GM18508 (cell line): ENCODE data around the gene SCAF11.
"Not testable (repeated sequence)": the region's sequence is repeated elsewhere in the genome, so short reads cannot be mapped to it uniquely, and the experiment has no call there.

Source experiments
- ATAC-seq: cut with Tn5 transposase; IDR thresholded peaks from one replicate; pipeline ENCODE4 v1.9.1; 2021; ENCODE audit warnings: moderate number of reproducible peaks; ENCODE audit not compliant: insufficient read depth, unreplicated experiment

Gene SCAF11, protein sequence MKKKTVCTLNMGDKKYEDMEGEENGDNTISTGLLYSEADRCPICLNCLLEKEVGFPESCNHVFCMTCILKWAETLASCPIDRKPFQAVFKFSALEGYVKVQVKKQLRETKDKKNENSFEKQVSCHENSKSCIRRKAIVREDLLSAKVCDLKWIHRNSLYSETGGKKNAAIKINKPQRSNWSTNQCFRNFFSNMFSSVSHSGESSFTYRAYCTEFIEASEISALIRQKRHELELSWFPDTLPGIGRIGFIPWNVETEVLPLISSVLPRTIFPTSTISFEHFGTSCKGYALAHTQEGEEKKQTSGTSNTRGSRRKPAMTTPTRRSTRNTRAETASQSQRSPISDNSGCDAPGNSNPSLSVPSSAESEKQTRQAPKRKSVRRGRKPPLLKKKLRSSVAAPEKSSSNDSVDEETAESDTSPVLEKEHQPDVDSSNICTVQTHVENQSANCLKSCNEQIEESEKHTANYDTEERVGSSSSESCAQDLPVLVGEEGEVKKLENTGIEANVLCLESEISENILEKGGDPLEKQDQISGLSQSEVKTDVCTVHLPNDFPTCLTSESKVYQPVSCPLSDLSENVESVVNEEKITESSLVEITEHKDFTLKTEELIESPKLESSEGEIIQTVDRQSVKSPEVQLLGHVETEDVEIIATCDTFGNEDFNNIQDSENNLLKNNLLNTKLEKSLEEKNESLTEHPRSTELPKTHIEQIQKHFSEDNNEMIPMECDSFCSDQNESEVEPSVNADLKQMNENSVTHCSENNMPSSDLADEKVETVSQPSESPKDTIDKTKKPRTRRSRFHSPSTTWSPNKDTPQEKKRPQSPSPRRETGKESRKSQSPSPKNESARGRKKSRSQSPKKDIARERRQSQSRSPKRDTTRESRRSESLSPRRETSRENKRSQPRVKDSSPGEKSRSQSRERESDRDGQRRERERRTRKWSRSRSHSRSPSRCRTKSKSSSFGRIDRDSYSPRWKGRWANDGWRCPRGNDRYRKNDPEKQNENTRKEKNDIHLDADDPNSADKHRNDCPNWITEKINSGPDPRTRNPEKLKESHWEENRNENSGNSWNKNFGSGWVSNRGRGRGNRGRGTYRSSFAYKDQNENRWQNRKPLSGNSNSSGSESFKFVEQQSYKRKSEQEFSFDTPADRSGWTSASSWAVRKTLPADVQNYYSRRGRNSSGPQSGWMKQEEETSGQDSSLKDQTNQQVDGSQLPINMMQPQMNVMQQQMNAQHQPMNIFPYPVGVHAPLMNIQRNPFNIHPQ (N-terminal part only)

DNA sequence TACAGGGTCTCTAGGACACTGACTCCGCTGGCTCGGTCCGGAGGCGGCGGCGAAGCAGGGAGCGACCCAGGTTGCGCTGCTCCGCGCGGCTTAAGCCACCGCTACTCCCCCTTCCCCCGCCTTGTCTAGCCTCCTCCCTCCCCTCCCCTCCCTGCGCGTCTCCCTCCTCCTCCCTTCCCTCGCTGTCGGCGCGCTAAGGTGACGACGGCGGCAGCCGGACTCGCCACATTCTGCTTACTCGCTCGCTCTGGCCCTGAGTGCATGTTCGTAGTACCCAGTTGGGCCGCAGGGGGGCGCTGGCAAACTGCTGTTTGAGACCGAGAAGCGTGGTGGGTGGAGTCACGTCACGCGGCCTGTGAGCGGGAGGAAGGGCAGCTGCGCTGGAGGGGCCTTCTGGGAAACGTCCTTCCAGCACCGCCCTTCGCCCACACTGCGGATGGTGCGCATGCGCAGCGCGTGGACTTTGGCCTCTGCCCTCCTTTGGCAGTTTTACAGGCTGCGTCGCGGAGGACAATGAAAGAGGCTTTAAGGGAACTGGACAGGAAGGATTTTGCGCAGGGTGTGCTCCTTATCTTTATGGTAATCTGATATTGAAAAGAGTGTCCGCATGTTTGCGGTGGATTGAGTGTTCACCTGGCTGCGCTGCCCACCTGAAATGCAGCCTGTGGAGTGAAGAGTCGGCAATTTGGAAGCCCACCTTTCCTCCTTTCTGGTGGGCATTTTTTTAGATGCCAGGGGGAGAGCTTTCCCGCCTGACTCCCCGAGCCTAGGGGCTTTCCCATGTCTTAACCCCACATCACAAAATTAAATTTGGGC lies at the start of gene SCAF11:
Gene SCAF11 (minus strand): TSS at position 107 of the 816 bp plus-strand sequence. CDS start 26,407 bp downstream, outside the sequence.
- ATAC-seq, result peak; percentile 42

DNA sequence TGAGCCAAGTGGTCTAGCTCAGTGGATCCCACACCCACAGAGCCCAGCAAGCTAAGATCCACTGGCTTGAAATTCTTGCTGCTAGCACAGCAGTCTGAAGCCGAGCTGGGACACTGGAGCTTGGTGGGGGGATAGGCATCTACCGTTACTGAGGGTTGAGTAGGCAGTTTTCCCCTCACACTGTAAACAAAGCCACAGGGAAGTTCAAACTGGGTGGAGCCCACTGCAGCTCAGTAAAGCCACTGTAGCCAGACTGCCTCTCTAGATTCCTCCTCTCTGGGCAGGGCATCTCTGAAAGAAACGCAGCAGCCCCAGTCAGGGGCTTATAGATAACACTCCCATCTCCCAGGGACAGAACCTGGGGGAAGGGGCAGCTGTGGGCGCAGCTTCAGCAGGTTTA lies 46.7 kb upstream of the SCAF11 start:
- not testable (repeated sequence) for ATAC-seq

DNA sequence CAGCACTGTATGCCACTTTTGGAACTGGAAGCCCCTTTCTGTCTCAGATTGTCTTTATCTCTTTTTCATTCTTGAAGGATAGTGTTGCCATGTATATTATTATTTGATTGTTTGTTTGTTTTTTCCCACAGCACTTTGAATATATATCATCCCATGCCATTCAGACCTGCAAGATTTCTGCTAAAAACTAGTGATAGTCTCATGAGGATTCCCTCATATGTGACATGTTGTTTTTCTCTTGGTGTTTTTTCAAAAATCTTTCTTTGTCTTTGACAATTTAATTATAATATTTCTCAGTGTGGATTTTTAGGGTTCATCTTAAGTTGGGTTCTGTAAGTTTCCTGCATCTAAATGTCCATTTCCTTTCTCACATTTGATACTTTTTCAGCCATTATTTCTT lies 36.8 kb upstream of the SCAF11 start:
- ATAC-seq, result no peak

DNA sequence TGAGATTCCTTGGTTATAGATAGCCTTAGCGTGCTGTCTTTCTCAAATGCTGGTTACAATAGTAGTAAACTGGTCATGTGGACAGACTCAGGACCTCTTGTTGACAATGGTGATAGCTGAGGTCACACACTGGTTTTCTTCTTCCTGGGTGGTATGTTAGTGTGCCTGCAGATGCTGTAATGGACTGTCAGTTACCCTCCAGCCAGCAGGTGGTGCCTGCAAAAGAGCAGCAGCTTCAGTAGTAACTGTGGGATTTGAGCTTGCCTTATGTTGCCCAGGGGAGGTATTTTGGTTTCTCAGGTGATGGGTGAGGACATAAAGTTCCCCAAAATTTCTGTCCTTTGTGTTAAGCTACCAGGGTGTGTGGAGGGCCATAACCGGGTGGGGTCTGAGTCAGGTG lies 33.7 kb upstream of the SCAF11 start:
- no peak for ATAC-seq

DNA sequence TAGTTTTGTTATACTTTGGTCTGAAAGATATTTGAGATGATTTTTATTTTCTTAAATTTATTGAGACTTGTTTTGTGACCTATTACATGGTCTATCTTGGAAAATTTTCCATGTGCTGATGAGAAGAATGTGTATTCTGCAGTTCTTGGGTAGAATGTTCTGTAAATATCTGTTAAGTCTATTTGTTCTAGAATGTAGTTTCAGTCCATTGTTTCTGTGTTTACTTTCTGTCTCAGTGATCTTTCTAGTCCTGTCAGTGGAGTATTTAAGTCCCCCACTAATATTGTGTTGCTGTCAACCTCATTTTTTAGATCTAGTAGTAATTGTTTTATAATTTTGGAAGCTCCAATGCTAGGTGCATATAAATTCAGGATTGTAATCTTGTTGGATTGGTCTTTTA lies 30.4 kb upstream of the SCAF11 start:
- no peak for ATAC-seq

DNA sequence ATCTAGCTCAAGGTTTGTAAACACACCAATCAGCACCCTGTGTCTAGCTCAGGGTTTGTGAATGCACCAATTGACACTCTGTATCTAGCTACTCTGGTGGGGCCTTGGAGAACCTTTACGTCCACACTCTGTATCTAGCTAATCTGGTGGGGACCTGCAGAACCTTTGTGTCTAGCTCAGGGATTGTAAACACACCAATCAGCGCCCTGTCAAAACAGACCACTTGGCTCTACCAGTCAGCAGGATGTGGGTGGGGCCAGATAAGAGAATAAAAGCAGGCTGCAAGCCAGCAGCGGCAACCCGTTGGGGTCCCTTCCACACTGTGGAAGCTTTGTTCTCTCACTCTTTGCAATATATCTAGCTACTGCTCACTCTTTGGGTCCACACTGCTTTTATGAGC lies 28.3 kb upstream of the SCAF11 start:
- ATAC-seq, result not testable (repeated sequence)

DNA sequence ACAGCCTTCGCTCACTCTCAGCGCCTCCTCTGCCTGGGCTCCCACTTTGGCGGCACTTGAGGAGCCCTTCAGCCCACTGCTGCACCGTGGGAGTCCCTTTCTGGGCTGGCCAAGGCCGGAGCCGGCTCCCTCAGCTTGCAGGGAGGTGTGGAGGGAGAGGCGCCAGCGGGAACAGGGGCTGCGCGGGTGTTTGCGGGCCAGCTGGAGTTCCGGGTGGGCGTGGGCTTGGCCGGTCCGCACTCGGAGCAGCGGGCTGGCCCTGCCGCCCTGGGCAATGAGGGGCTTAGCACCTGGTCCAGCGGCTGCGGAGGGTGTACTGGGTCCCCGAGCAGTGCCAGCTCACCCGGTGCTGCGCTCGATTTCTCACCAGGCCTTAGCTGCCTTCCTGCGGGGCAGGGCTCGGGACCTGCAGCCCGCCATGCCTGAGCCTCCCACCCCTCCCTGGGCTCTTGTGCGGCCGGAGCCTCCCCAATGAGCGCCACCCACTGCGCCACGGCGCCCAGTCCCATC lies 27.5 kb upstream of the SCAF11 start:
- not testable (repeated sequence) for ATAC-seq

DNA sequence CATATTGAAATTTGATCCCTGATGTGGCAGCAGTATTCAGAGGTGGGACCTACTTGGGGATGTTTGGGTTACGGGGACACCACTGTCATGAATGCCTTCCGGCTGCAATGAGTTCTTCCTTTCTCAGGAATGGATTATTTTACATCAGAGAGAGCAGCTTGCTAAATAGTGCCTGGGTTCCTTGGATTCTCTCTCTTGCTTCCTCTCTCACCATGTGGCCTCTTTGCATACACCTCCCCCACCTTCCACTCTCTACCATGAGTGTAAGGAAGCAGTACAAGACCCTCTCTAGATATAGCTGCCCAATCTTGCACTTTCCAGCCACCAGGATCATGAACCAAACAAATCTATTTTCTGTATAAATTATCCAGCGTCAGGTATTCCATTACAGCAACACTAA lies 15.4 kb upstream of the SCAF11 start:
- no peak for ATAC-seq

DNA sequence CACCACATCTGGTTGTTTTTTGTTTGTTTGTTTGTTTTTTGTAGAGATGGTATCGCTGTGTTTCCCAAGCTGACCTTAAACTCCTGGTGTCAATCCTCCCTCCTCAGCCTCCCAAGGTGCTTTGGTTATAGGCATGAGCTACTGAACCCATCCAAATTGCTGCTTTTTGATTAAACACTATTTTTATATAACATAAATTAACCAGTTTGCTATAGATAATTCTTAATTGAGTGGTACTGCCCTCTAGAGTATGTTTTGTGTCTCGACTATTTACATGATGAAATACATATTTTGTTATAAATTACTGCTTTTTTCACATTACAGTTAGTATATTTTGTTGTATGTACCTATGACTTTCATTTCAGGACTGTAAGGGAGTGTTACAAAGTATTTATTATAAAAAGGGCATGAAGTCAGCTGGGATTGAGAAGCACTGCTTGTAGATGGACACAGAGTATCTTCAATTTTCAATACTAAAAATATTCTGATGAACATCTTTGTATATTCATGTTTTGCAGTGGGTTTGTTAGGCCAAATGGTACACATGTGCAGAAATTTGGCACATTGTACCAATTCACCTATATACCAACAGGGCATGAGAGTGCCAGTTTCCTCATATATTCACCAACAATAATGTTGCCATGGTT lies 14.9 kb upstream of the SCAF11 start:
- no peak for ATAC-seq

DNA sequence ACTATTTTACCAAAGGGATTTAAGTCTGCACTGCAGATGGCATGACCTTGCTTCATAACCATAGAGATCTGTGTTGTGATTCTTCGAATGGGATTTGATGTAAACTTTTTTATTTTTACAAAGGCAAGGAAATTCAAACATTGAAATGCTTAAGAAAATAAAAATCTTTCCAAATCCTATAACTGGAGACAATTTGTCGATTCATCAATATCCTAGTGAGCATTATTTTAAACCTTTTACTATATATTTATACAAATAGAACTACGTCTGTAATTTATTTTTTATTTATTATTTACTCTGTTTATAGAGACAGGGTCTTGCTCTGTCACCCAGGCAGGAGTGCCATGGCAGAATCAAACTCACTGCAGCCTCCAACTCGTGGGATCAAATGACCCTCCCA lies 14.3 kb upstream of the SCAF11 start:
- no peak for ATAC-seq

DNA sequence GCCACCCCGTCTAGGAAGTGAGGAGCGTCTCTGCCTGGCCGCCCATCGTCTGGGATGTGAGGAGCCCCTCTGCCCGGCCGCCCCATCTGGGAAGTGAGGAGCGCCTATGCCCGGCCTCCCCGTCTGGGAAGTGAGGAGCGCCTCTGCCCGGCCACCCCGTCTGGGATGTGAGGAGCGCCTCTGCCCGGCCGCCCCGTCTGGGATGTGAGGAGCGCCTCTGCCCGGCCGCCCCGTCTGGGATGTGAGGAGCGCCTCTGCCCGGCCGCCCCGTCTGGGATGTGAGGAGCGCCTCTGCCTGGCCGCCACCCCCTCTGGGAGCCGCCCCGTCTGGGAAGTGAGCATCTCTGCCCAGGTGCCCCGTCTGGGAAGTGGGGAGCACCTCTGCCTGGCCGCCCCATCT lies 9.7 kb upstream of the SCAF11 start:
- ATAC-seq, result not testable (repeated sequence)

DNA sequence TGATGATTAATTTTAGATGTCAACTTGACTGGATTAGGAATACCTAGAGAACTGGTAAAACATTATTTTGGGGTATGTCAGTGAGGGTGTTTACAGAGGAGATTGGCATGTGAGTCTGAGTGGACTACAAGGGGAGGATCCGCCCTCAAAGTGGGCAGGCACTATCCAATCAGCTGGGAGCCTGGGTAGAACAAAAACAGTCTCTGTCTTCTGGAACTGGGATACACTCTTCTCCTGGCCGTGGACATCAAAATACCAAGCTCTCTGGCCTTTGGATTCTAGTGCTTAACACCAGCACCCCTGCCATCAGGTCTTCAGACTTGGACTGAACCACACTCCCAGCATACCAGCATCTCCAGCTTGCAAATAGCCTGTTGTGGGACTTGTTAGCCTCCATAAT lies 4.4 kb upstream of the SCAF11 start:
- ATAC-seq, result no peak

DNA sequence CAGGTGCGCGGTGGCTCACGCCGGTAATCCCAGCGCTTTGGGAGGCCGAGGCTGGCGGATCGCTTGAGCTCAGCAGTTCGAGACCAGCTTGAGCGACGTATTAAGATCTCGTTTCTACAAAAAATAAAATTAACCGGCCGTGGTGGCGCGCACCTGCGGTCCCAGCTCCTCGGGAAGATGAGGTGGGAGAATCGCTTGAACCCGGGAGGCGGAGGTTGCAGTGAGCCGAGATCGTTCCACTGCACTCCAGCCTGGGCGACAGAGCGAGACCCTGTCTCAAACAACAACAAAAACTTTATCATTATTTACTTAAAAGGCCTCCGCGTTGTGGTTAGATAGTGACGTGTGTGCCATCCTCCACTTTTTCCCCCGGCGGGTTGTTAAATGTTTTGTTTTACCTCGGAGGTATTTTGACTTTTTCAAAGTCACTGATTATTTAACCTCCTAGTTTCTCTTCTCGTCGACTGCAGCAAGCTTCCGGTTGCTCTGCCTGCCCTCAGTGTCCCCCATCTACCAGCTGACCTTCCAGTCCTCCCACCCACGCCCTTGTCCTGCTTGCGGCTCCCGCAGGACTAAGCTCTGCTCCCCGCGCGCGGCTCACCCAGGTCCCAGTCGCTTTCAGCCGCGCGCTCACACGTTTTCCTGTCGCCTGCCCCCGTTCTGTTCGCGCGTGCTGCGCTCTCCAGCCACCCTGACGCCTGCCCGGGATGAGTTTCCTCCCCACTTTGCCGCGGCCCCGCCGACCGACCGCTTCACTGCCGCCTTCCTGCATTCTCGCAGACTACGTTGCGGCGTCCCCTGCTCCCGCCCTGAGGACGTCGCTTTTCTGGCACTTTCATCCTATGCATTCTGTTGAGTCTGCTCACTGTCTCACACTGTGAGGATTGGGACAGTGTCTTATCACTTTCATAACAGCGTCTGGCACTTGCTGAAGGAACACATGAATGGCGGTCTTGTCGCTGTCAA lies 1.2 kb upstream of the SCAF11 start:
- peak; percentile 26 for ATAC-seq

DNA sequence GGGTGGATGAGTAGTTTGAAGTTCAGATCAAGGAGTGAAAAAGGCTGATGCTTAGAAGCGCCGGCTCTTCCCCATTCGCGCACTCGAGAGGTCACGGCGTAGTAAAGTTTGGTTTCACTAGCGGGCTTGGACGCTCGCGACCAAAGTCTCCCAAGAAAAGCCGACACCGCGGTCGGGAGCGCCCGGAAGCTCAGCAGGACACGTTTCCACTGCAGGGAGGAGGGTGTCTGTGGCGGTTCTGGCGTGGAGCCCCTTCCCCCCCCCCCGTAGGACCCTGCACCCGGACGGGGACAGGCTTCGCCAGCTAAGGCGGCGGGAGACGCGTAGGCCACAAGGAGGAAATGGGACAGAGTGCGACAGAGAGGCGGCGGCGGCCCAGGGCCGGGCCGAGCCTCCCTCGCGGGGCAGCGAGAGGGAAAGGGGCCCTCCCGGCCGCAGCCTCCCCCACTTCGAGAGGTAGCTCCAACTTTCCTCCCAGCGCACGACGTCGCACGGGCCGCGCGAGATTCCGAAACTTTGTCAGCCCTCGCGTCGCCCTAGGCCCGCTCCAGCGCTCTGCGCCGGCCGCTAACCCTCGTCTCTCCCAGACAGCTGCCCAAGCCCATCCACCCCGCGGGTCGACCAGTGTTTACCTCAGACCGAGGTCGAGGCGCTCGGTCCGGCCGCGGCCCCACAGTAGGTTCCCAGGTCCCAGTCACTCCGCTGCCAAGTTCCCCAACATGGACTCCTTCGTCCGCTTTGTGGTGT lies 480 bp downstream of the SCAF11 start:
- ATAC-seq, result peak; percentile 11

DNA sequence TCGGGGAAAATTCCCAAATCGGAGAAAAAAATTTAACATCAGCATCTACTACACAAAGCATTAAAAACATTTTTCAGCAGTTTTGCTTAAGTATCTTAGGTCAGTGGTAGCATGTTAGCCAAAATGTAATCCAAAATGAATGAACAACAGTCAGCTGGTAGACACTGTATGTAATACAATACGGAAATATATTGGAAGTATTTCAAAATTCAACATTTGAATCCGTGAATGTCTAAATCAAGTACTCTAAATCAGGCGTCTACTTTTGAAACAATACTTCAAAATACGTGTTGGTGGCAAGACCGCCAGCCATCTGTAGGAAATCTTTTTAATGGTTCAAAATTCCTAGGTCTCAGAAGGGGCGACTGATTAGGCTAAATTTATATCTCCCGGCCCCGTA lies 1.1 kb downstream of the SCAF11 start:
- no peak for ATAC-seq

DNA sequence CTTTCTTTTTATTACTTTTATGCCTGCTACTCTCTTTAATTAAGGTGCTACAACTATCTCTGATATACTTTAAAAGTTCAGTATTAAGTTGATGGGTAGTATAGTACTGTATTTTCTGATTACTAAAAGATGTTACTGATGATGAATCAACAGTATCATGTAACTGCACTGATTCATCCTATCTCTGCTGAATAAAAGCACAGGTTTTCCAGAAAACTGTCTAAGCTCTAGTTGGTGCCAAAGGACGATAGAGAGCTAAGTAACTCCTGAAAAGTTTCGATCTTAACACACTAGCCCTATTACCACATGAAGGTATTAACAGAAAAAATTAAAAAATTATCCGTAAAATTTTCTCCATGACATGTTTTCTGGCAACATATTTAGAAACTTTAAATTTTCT lies 2.1 kb downstream of the SCAF11 start:
- no peak for ATAC-seq

DNA sequence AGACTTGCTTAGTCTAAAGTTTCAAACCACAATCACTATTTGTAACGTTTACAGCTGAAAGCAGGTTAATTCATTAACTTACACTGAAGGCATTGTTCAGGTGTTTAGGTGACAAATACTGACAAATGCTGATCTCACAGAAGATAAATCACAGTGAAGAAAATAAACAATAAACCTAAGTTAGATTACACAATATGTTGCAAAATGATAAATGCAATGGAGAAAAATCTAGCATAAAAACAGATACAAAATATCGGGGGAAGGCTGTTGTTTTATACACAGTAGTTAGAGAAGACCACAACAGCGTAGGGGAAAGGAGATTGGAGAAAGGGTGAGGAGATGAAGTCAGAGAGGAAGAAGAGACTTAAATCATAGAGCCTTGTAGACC lies 3.0 kb downstream of the SCAF11 start:
- ATAC-seq, result no peak
